GM21619 (cell line): ENCODE data around the gene COQ8B.
A peak's percentile ranks its signal among the peaks of the same experiment; 100 is the strongest.

ENCODE experiments used
- ATAC-seq: cut with Tn5 transposase; IDR thresholded peaks from one replicate; pipeline ENCODE4 v1.9.1; 2021; ENCODE audit not compliant: unreplicated experiment

The COQ8B gene

GRCh38 chr19:40693150-40693788, 23.4 kb downstream of the COQ8B start:
- no peak for ATAC-seq

GRCh38 chr19:40692212-40692551, 24.5 kb downstream of the COQ8B start:
- ATAC-seq, result no peak

GRCh38 chr19:40691421-40692211, 25.1 kb downstream of the COQ8B start:
- ATAC-seq, result no peak

- peak; percentile 59 for ATAC-seq
Observed at GRCh38 chr19:40690693-40691420, 25.8 kb downstream of the COQ8B start.

GRCh38 chr19:40690050-40690692, 26.5 kb downstream of the COQ8B start, which contains the start of gene NUMBL:
NUMBL (minus strand) TSS chr19:40690651; CDS start chr19:40690483, 168 bp downstream.
- no peak for ATAC-seq

- ATAC-seq, result no peak
Observed at GRCh38 chr19:40689339-40690049, 27.2 kb downstream of the COQ8B start.

GRCh38 chr19:40688987-40689338, 27.7 kb downstream of the COQ8B start:
- ATAC-seq, result no peak

GRCh38 chr19:40688309-40688708, 28.4 kb downstream of the COQ8B start:
- ATAC-seq, result no peak

- ATAC-seq, result no peak
Observed at GRCh38 chr19:40687525-40688016, 29.1 kb downstream of the COQ8B start.

- no peak for ATAC-seq
Observed at GRCh38 chr19:40686882-40687524, 29.7 kb downstream of the COQ8B start.

- no peak for ATAC-seq
Observed at GRCh38 chr19:40685563-40685962, 31.1 kb downstream of the COQ8B start.

- ATAC-seq, result no peak
Observed at GRCh38 chr19:40685016-40685526, 31.6 kb downstream of the COQ8B start.

GRCh38 chr19:40684280-40684679, 32.4 kb downstream of the COQ8B start:
- no peak for ATAC-seq

- no peak for ATAC-seq
Observed at GRCh38 chr19:40683437-40683836, 33.2 kb downstream of the COQ8B start.

GRCh38 chr19:40682431-40682964, 34.2 kb downstream of the COQ8B start:
- ATAC-seq, result no peak

GRCh38 chr19:40681039-40681438, 35.6 kb downstream of the COQ8B start:
- no peak for ATAC-seq

GRCh38 chr19:40677156-40677555, 39.5 kb downstream of the COQ8B start:
- no peak for ATAC-seq

GRCh38 chr19:40674291-40674690, 42.4 kb downstream of the COQ8B start:
- no peak for ATAC-seq

GRCh38 chr19:40673397-40673796, 43.3 kb downstream of the COQ8B start:
- ATAC-seq, result no peak
